Measurements from ENCODE around the gene BAG1.
A peak's percentile ranks its signal among the peaks of the same experiment; 100 is the strongest.

BAG1 gene

DNA sequence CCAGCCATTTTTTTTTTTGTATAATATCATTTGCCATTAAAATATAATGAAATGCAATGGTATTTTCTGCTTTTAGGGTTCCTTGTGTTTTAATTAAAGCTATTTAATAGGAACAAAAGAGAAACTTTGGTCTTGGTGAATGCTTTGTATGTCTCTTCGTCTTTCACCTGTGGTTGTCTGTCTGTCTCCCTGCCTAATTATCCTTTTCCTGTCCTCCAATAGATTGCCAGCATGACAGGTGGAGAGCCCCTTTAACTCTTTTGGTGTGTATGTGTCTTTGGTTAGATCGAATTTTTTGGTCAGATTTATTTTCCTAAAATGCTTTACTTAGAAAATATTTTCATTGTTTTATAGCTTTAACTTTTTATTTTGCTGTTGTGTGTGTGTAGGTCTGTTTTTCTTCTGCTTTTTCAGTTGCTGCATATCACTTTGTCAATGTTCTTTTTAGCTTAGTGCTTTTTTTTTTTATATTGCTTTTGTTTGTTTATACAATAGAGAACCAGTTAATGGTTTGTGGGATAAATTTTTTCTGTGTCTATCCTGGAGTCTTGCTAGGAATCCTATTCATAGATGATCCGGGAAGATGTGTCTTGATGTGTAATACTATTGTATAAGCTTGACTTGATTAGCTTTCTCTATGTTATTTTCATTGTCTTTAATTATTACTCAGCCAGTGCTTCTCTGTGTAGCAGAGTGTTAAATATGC lies 8.9 kb upstream of the BAG1 start:
- Histone ChIP-seq H3K4me2 (ENCODE audit: low read length) (no peak overlapping the region), H3K4me3 (ENCODE audit: low read length) (no peak overlapping the region), H3K9me3 (replicated peaks; ENCODE audit: low read length) (no peaks in the 10 kb centered on the region), H3K36me3 (ENCODE audit: insufficient read depth, low read length) (peaks cover 73% of the 10 kb centered on the region), H3K9ac (ENCODE audit: low read depth, low read length) (no peak overlapping the region), H3K4me1 (ENCODE audit: control insufficient read depth, insufficient read depth, low read length) (peaks cover 11% of the 10 kb centered on the region), H3K27me3 (ENCODE audit: control insufficient read depth, insufficient read depth, low read length) (no peaks in the 10 kb centered on the region)

DNA sequence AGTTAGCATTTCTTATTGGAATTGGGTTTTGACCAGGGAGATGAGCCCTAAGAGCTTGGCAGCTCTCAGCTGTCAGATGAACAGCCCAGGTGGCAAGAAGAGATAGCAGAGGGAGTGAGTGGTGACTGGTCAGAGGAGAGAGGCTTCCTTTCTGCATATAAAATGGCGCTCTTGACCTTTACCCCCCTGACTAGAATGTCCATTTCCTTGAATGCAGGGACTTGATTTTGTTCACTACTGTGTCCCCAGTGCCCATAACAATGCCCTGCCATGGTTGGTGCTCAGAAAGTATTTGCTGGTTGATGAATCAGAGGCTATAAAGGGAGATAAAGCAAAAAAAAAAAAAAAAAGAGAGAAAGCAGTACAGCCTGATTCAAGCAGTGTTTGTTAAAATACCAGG lies 7.6 kb upstream of the BAG1 start:
- no peak overlapping the region for H3K4me3 ChIP-seq (ENCODE audit: low read length)
- H3K36me3 ChIP-seq (ENCODE audit: insufficient read depth, low read length): peaks cover 73% of the 10 kb centered on the region
- peaks cover 11% of the 10 kb centered on the region for H3K4me1 ChIP-seq (ENCODE audit: control insufficient read depth, insufficient read depth, low read length)
- H3K9me3 ChIP-seq (replicated peaks; ENCODE audit: low read length): no peaks in the 10 kb centered on the region
- no peaks in the 10 kb centered on the region for H3K27me3 ChIP-seq (ENCODE audit: control insufficient read depth, insufficient read depth, low read length)
- no peak overlapping the region for H3K4me2 ChIP-seq (ENCODE audit: low read length)
- no peak overlapping the region for H3K9ac ChIP-seq (ENCODE audit: low read depth, low read length)

DNA sequence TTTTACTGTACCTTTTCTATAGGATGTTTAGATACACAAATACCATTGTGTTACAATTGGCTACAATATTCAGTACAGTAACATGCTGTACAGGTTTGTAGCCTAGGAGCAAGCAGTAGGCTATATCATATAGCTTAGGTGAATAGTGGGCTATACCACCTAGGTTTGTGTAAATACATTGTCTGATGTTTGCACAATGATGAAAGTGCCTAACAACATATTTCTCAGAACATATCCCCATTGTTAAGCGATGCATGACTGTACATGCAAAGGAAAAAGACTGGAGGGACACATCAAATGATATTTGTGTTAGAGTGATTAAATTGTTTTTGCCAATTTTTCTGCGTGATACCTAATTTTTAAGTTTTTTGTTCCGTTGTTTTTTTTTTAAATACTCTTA lies 5.6 kb upstream of the BAG1 start:
- peaks cover 64% of the 10 kb centered on the region for H3K36me3 ChIP-seq (ENCODE audit: insufficient read depth, low read length)
- no peak overlapping the region for H3K9ac ChIP-seq (ENCODE audit: low read depth, low read length)
- peaks cover 18% of the 10 kb centered on the region for H3K4me1 ChIP-seq (ENCODE audit: control insufficient read depth, insufficient read depth, low read length)
- H3K27me3 ChIP-seq (ENCODE audit: control insufficient read depth, insufficient read depth, low read length): no peaks in the 10 kb centered on the region
- no peak overlapping the region for H3K4me3 ChIP-seq (ENCODE audit: low read length)
- no peak overlapping the region for H3K4me2 ChIP-seq (ENCODE audit: low read length)
- H3K9me3 ChIP-seq (replicated peaks; ENCODE audit: low read length): no peaks in the 10 kb centered on the region

DNA sequence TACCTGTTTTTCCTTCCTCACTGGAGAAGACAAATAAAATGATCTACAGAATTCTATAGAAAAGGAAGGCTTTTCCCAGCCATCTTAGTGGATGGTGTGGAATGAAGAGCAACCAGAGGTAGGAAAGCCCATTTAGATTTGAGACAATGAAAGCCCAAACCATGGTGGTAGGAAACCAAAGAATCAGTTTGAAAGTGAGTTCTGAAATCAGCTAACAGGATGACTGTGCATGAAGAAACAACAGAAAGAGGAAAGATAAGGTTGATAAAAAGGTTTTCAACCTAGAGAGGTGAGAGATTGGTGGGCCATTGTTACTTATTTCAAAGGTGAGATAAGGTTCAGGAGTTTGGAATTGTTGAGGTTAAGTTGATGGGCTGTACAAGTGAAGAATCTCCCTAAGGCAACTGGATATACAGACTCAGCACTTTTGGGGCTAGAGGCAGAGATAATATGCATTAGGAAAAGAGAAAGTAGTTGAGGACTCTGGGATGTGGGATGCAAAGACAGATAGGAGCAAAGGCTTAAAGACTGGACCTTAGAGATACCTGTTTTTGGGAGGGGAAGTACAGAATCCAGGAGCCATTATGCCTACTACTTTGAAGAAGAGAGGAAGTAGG lies 2.8 kb upstream of the BAG1 start:
- H3K9me3 ChIP-seq (replicated peaks; ENCODE audit: low read length): no peaks in the 10 kb centered on the region
- H3K4me1 ChIP-seq (ENCODE audit: control insufficient read depth, insufficient read depth, low read length): peaks cover 17% of the 10 kb centered on the region
- H3K9ac ChIP-seq (ENCODE audit: low read depth, low read length): peak overlapping the region; percentile 15
- H3K4me2 ChIP-seq (ENCODE audit: low read length): no peak overlapping the region
- no peak overlapping the region for H3K4me3 ChIP-seq (ENCODE audit: low read length)
- H3K27me3 ChIP-seq (ENCODE audit: control insufficient read depth, insufficient read depth, low read length): no peaks in the 10 kb centered on the region
- H3K36me3 ChIP-seq (ENCODE audit: insufficient read depth, low read length): peaks cover 49% of the 10 kb centered on the region

DNA sequence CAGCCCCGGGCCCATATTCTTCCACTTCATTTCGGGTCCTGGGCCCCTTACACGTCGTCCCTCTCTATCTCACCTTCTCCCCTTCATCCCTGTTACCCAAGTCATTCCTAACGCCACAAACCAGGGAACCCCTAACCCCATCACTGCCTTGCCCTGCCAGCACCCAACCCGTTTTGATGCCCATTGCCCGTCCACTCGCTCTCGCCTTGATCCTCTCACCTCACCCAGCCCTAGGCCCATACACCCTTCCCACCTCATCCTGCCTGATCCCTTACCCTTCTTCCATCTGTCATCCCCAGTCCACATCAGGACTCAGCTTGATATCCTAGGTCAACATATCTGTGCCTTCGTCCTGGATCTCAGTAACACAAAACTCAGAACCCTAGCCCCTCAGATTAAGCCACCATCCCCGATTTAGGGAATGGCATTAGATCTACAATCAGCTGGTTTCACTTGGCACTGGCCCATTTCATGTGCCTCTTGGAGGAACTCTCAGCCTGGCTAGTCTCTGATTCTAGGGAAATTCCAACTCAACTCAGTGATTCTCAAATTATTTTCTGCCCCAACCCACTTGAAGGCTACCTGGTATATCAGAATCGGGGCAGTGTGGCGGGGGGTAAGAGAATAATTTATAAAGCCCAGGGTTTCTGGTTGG lies 830 bp upstream of the BAG1 start:
- no peaks in the 10 kb centered on the region for H3K27me3 ChIP-seq (ENCODE audit: control insufficient read depth, insufficient read depth, low read length)
- peak overlapping the region; percentile 89 for H3K4me2 ChIP-seq (ENCODE audit: low read length)
- H3K36me3 ChIP-seq (ENCODE audit: insufficient read depth, low read length): peaks cover 47% of the 10 kb centered on the region
- peak overlapping the region; percentile 91 for H3K9ac ChIP-seq (ENCODE audit: low read depth, low read length)
- peak overlapping the region; percentile 82 for H3K4me3 ChIP-seq (ENCODE audit: low read length)
- H3K4me1 ChIP-seq (ENCODE audit: control insufficient read depth, insufficient read depth, low read length): peaks cover 14% of the 10 kb centered on the region
- no peaks in the 10 kb centered on the region for H3K9me3 ChIP-seq (replicated peaks; ENCODE audit: low read length)

DNA sequence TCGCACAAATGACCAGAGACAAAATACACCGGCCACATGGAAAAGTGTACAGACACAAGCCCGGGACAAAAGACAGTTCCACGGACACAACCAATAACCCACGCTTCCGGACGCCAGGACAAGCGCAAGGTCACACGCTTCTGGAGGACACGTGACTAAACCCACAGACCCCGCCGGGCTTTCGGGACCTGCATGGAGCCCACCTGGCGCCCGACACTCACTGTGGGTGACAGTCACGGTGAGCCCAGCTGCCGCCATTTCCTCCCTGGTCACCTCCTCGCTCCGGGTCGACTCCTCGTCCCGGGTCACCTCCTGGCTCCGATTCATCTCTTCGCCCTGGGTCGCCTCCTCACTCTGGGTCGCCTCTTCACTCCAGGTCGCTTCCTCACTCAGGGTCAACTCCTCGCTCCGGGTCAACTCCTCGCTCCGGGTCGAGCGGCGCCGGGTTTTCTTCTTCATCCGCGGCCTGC lies 470 bp downstream of the BAG1 start:
- Histone ChIP-seq H3K4me2 (ENCODE audit: low read length) (peak overlapping the region; percentile 79), H3K36me3 (ENCODE audit: insufficient read depth, low read length) (peaks cover 54% of the 10 kb centered on the region), H3K4me3 (ENCODE audit: low read length) (peak overlapping the region; percentile 74), H3K4me1 (ENCODE audit: control insufficient read depth, insufficient read depth, low read length) (peaks cover 14% of the 10 kb centered on the region), H3K27me3 (ENCODE audit: control insufficient read depth, insufficient read depth, low read length) (no peaks in the 10 kb centered on the region), H3K9ac (ENCODE audit: low read depth, low read length) (peak overlapping the region; percentile 92), H3K9me3 (replicated peaks; ENCODE audit: low read length) (no peaks in the 10 kb centered on the region)

DNA sequence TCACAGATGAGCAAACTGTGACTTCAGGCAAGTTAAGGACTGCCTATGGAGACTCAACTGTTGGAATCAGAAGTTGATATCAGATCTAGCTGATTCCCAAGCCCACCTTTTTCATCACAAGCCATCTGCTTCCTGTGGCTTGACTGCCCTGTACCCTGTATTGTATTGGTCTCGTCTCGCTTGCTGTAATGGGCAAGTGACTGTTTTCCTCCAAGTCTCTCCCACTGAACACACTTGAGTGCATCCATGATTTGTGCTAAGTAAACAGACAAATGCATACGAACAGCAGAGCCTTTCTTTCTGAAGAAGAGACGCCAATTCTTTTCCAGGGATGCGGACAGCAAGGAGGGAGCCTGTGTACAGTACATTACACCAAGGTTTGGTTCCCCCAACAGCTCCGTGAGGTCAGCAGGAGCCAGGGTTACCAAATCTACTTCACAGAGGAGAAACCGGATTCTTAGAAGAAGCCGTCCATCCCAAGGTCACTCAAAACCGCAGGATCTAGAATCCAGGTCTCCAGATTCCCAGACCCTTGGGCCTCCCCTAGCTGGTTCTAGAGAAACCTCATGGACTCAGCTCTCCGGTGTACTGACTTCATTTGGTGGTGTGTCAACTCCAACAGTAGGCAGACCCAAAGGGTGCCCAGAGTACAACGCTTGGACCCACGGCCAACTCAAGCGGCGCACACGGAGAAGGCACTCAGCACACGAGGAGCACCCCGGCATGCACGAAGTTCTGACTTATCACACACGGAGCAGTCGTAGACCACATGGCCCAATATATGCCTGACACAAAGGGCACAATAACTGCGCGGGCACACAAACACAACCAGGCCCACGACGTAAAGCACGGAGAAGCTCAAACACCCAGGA lies 1.1 kb downstream of the BAG1 start:
- peaks cover 55% of the 10 kb centered on the region for H3K36me3 ChIP-seq (ENCODE audit: insufficient read depth, low read length)
- peak overlapping the region; percentile 79 for H3K4me2 ChIP-seq (ENCODE audit: low read length)
- H3K4me3 ChIP-seq (ENCODE audit: low read length): peak overlapping the region; percentile 74
- peaks cover 14% of the 10 kb centered on the region for H3K4me1 ChIP-seq (ENCODE audit: control insufficient read depth, insufficient read depth, low read length)
- no peaks in the 10 kb centered on the region for H3K9me3 ChIP-seq (replicated peaks; ENCODE audit: low read length)
- peak overlapping the region; percentile 92 for H3K9ac ChIP-seq (ENCODE audit: low read depth, low read length)
- no peaks in the 10 kb centered on the region for H3K27me3 ChIP-seq (ENCODE audit: control insufficient read depth, insufficient read depth, low read length)

DNA sequence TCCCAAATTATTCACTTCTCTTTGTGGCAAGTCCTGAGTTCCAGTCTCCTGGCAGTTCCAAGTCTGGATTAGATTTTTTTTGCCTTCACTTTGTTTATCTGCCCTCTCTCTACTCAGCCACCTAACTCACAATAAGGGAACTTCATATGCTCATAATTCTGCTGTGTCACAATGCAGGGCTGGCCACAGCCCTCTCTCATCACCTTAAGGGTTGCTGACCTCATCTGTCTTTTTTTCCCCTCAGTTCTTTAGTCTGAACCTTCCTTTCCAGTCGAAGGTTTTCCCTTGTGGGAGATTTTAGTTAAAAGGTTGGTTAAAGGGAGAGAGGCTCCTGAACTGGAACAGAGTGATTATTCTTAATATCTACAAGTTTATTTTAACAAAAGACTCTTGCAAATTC lies 4.1 kb downstream of the BAG1 start:
- no peaks in the 10 kb centered on the region for H3K9me3 ChIP-seq (replicated peaks; ENCODE audit: low read length)
- no peak overlapping the region for H3K4me2 ChIP-seq (ENCODE audit: low read length)
- no peaks in the 10 kb centered on the region for H3K27me3 ChIP-seq (ENCODE audit: control insufficient read depth, insufficient read depth, low read length)
- peaks cover 8% of the 10 kb centered on the region for H3K4me1 ChIP-seq (ENCODE audit: control insufficient read depth, insufficient read depth, low read length)
- H3K9ac ChIP-seq (ENCODE audit: low read depth, low read length): no peak overlapping the region
- peaks cover 58% of the 10 kb centered on the region for H3K36me3 ChIP-seq (ENCODE audit: insufficient read depth, low read length)
- no peak overlapping the region for H3K4me3 ChIP-seq (ENCODE audit: low read length)

DNA sequence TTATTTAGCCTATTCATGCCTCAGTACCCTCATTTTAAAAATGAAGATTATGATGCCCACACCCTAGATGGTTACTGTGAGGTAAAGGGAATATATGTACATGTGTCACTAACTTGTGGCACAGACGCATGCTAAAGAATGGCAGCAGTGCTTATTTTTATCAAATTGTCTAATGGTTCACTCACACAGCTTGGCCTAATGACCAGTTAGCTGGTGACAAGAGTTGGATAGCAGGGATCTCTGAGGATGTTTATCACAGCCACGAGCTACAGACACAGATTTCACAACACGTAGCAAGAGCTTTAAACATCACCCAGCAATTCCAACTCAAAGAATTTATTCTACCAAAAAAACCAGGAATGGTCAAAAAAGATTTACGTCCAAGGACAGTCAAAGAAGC lies 7.2 kb downstream of the BAG1 start:
- Histone ChIP-seq H3K4me2 (ENCODE audit: low read length) (no peak overlapping the region), H3K9ac (ENCODE audit: low read depth, low read length) (no peak overlapping the region), H3K4me1 (ENCODE audit: control insufficient read depth, insufficient read depth, low read length) (no peaks in the 10 kb centered on the region), H3K27me3 (ENCODE audit: control insufficient read depth, insufficient read depth, low read length) (no peaks in the 10 kb centered on the region), H3K9me3 (replicated peaks; ENCODE audit: low read length) (no peaks in the 10 kb centered on the region), H3K4me3 (ENCODE audit: low read length) (no peak overlapping the region), H3K36me3 (ENCODE audit: insufficient read depth, low read length) (peaks cover 80% of the 10 kb centered on the region)

DNA sequence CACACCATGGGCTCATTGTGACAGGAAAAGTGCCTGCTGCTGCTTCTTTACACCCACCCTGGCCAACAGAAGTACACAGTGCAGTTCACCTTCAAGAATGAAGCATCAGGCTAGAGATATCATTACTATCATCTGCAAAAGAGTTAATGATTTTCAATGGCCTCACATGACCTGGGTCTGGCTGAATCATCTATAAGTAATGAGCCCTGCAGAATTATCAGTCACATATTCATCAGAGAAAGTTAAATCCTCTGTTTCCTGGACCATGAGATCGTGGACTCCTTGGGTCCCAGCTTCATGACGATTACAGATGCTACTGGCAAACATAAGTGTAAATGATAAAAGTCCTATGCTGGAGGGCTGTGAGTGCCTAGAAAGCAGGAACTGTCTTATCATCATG lies 8.3 kb downstream of the BAG1 start:
- no peak overlapping the region for H3K9ac ChIP-seq (ENCODE audit: low read depth, low read length)
- H3K4me2 ChIP-seq (ENCODE audit: low read length): no peak overlapping the region
- no peaks in the 10 kb centered on the region for H3K4me1 ChIP-seq (ENCODE audit: control insufficient read depth, insufficient read depth, low read length)
- H3K27me3 ChIP-seq (ENCODE audit: control insufficient read depth, insufficient read depth, low read length): no peaks in the 10 kb centered on the region
- peaks cover 73% of the 10 kb centered on the region for H3K36me3 ChIP-seq (ENCODE audit: insufficient read depth, low read length)
- H3K9me3 ChIP-seq (replicated peaks; ENCODE audit: low read length): no peaks in the 10 kb centered on the region
- H3K4me3 ChIP-seq (ENCODE audit: low read length): no peak overlapping the region

DNA sequence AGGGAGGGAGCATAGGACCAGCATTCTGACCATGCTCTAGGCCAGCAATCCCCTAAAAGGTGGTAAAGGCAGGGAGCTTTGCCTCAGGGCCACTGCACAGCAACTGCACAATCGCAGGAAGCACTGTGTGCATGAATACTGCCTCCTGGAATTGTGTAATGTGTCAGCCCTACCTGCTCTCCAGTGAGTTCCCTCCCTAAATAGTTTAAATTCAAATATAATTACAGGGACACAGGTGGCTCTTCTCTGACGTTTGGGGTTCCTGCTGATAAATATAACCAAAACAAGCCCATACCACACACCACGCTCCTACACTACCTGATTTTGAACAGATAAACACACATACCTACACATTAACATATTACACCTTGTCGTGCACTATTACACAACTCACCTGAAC lies 9.0 kb downstream of the BAG1 start:
- H3K36me3 ChIP-seq (ENCODE audit: insufficient read depth, low read length): peaks cover 66% of the 10 kb centered on the region

More for the DNA sequence above, 9.0 kb downstream of the BAG1 start:
- no peak overlapping the region for H3K4me3 ChIP-seq (ENCODE audit: low read length)
- no peak overlapping the region for H3K9ac ChIP-seq (ENCODE audit: low read depth, low read length)
- H3K4me1 ChIP-seq (ENCODE audit: control insufficient read depth, insufficient read depth, low read length): peaks cover 4% of the 10 kb centered on the region
- no peaks in the 10 kb centered on the region for H3K9me3 ChIP-seq (replicated peaks; ENCODE audit: low read length)
- H3K4me2 ChIP-seq (ENCODE audit: low read length): no peak overlapping the region
- no peaks in the 10 kb centered on the region for H3K27me3 ChIP-seq (ENCODE audit: control insufficient read depth, insufficient read depth, low read length)

Data from skeletal muscle satellite cell (primary cell).